Measurements from ENCODE around the gene SELENBP1. TPM values are rescaled to one million over a fixed set of nuclear protein-coding genes. Genes with fewer than 3 reads are reported as not detected.
A peak's percentile ranks its signal among the peaks of the same experiment; 100 is the strongest.

The SELENBP1 gene
- total and polyA plus RNA-seq, 9 of the 15 experiments (the other 6 are each of a cell fraction or from before 2014, with no cell fraction given), result 25.8 to 81.2 (median 47.1) TPM

DNA sequence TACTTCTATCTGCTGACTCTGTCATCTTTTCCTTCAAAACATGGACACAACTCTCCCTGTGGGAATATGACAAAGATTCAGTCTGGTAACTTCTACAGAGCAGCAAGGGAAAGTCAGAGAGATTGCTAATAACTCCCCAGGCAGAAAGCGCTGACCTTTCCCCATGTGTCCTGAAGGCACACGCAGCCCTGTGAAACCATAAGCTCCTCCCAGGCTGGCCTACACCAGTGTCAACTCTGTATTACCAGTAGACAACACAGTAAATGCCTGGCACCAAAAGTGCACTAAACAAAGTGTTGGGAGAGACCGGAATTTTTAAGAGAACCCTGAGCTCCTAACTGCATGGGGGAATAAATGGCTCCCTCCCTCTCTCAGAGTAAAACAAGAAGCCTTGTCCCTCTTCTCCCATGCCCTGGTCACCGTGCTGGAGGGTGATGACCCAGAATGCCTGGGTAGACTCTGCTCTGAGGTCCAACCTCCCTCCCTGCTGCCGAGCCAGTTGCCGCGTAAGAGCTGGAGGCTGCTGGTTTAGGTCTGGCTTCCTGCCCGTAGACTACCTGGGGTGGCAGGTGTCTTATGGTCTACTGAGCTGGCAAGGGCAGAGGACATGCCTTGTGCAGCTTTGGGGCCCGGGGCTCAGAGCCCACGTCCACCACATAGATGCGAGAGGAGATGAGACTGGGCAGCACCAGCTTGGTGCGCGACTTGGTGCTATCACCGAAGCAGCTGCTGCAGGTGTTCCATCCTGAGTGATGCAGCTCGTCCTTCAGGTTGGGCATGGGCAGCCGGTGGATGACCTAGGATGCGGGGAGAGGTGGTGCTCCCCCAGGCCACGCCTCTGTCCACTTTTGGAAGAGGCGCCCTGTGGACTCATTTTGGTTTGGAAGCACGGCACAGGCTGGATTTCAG is 3.9 kb downstream of the SELENBP1 start:
- no peak for ATAC-seq
- POLR2A ChIA-PET, result interaction anchor here (0.6 to 1.7 kb wide), 6 partner anchors 16 to 433 kb away, joined by 3 to 8 read pairs (median 4); partner anchors contain the start of gene ZNF687

More for the DNA sequence above, 3.9 kb downstream of the SELENBP1 start:
- Histone ChIP-seq H3K27me3 (ENCODE audit: control insufficient read depth in 2 of 2, insufficient read depth in 2 of 2, low read length in 2 of 2) (no peaks in the 10 kb centered on the region), H3K9me1 (ENCODE audit: control insufficient read depth, insufficient read depth, low read length) (no peaks in the 10 kb centered on the region), H2AFZ (ENCODE audit: low read depth, low read length) (no peak overlapping the region), H3K79me2 (ENCODE audit: control insufficient read depth, insufficient read depth, low read length) (peaks cover 16% of the 10 kb centered on the region), H3K9me3 (replicated peaks; ENCODE audit: control insufficient read depth, insufficient read depth, low read depth, low read length) (no peaks in the 10 kb centered on the region), H3K36me3 (ENCODE audit: control insufficient read depth, insufficient read depth, low read length) (peaks cover 39% of the 10 kb centered on the region; the same call in 2 of the 3 replicates), H3K27ac (ENCODE audit: extremely low read depth, low read depth, low read length) (no peak overlapping the region), H3K4me1 (replicated peaks in 1 of 2; ENCODE audit: control insufficient read depth in 2 of 2, insufficient read depth in 2 of 2, low read length in 2 of 2) (peaks cover 30 to 48% of the 10 kb centered on the region in 2 experiments), H3K4me2 (ENCODE audit: insufficient read depth, low read length) (no peak overlapping the region), H3K4me3 (no peak overlapping the region), H4K20me1 (replicated peaks; ENCODE audit: control insufficient read depth, insufficient read depth, low read length) (no peaks in the 10 kb centered on the region), H3K9ac (ENCODE audit: insufficient read depth in 1 of 2, low read depth in 2 of 2, low read length in 2 of 2) (peak overlapping the region in 1 of 2 experiments; percentile 11; a peak in 1 of 4 replicates)
- intact Hi-C loops (cut with micrococcal nuclease) (no loop called here), in situ Hi-C loops (cut with MboI) (no loop called here)
- 87% methylated on average over 20 of the region's 20 CpGs for WGBS (ENCODE audit: insufficient coverage, low coverage, missing lambda C conversion rate)
- CTCF ChIA-PET (ENCODE audit: low intra/inter-chr PET ratio), result no interaction called here
- no peak for DNase-seq (ENCODE audit: extremely low read depth in 1 of 4, low spot score in 3 of 4)
- no TSS peak for BruUV-seq (replicated peaks)
- TF ChIP-seq ZNF76 (CRISPR knock-in tag; IDR thresholded peaks at IDR 0.05; ENCODE audit: borderline replicate concordance), result no peak
- TF ChIP-seq ZNF24 (IDR thresholded peaks at IDR 0.05), result no peak
- no peak for TF ChIP-seq DMBX1 (CRISPR knock-in tag; IDR thresholded peaks at IDR 0.05; ENCODE audit: borderline replicate concordance)
- TF ChIP-seq CREM (IDR thresholded peaks at IDR 0.05; ENCODE audit: low read depth), result no peak
- no peak for TF ChIP-seq ZNF764 (CRISPR knock-in tag; IDR thresholded peaks at IDR 0.05; ENCODE audit: low read depth)
- TF ChIP-seq CCNT2 (IDR thresholded peaks at IDR 0.05; ENCODE audit: borderline replicate concordance, extremely low read depth, insufficient read length, low read depth, low read length), result no peak
- no peak for TF ChIP-seq TAL1 (IDR thresholded peaks at IDR 0.05)
- no peak for TF ChIP-seq NONO (IDR thresholded peaks at IDR 0.05; ENCODE audit: low read depth in 2 of 2, low read length in 1 of 2)
- TF ChIP-seq ZNF445 (CRISPR knock-in tag; IDR thresholded peaks at IDR 0.05; ENCODE audit: low read depth), result no peak
- no peak for TF ChIP-seq ZNF282 (CRISPR knock-in tag; IDR thresholded peaks at IDR 0.05)
- no peak for TF ChIP-seq NFIC (IDR thresholded peaks at IDR 0.05)
- TF ChIP-seq HEY1 (CRISPR knock-in tag; IDR thresholded peaks at IDR 0.05; ENCODE audit: borderline replicate concordance), result no peak
- FAIRE-seq, result no peak
